ENCODE results near the gene TKT.
A peak's percentile ranks its signal among the peaks of the same experiment; 100 is the strongest.

TKT gene

GRCh38 chr3:53223541-53223966 lies 32.3 kb downstream of the TKT start:
- DNase-seq = no peak

GRCh38 chr3:53223025-53223424 lies 32.8 kb downstream of the TKT start:
- no peak for DNase-seq

- no peak for DNase-seq
Measured at GRCh38 chr3:53222183-53222901, 33.5 kb downstream of the TKT start.

GRCh38 chr3:53221827-53222182 lies 34.0 kb downstream of the TKT start:
- no peak for DNase-seq

GRCh38 chr3:53221345-53221744 lies 34.5 kb downstream of the TKT start:
- DNase-seq = no peak

GRCh38 chr3:53219895-53220483 lies 35.8 kb downstream of the TKT start:
- DNase-seq = peak; percentile 64 to 65

- DNase-seq = no peak
Measured at GRCh38 chr3:53218131-53218530, 37.7 kb downstream of the TKT start.

- DNase-seq = no peak
Measured at GRCh38 chr3:53217175-53217574, 38.6 kb downstream of the TKT start.

- DNase-seq = no peak
Measured at GRCh38 chr3:53216723-53217122, 39.1 kb downstream of the TKT start.

- DNase-seq = no peak
Measured at GRCh38 chr3:53215816-53216215, 40.0 kb downstream of the TKT start.

- DNase-seq = no peak
Measured at GRCh38 chr3:53213276-53213675, 42.5 kb downstream of the TKT start.

- no peak for DNase-seq
Measured at GRCh38 chr3:53211706-53212702, 43.8 kb downstream of the TKT start.

- no peak for DNase-seq
Measured at GRCh38 chr3:53202331-53203015, 53.3 kb downstream of the TKT start.

- DNase-seq = no peak
Measured at GRCh38 chr3:53200501-53201498, 55.0 kb downstream of the TKT start.

GRCh38 chr3:53199834-53200233 lies 56.0 kb downstream of the TKT start:
- no peak for DNase-seq

- no peak for DNase-seq
Measured at GRCh38 chr3:53198996-53199395, 56.8 kb downstream of the TKT start.

GRCh38 chr3:53198256-53198977 lies 57.4 kb downstream of the TKT start:
- no peak for DNase-seq

GRCh38 chr3:53196575-53197407 lies 59.0 kb downstream of the TKT start:
- DNase-seq = peak; percentile 29 to 34

- peak; percentile 36 to 38 for DNase-seq
Measured at GRCh38 chr3:53195602-53196574, 59.9 kb downstream of the TKT start.

Measured in activated CD4-positive, alpha-beta T cell treated with anti-CD3 and anti-CD28 coated beads, Interleukin-2, amount 50 U/mL, for 4 hours (primary cell).